A673 (cell line): ENCODE results near the gene DNAAF8. TPM values are rescaled to one million over a fixed set of nuclear protein-coding genes. Genes with fewer than 3 reads are reported as not detected.
A peak's percentile ranks its signal among the peaks of the same experiment; 100 is the strongest.

Experiments used
- Bru-seq: library from RNA; stranded (reverse); fragments of 400-500 nt; gene quantifications from one replicate; lab custom pipeline; 2021; lab: Mats Ljungman, UMichigan
- BruChase-seq, 2 experiments: library from RNA; stranded (reverse); fragments of 400-500 nt; gene quantifications; one replicate each; lab custom pipeline; 2021; lab: Mats Ljungman, UMichigan
- BruUV-seq: library from RNA; stranded (reverse); fragments of 400-500 nt; replicated peaks from 2 replicates; lab custom pipeline; 2021; lab: Mats Ljungman, UMichigan
- CTCF ChIA-PET: fragments of 300-600 bp; sonication (Branson Sonifier 250); formaldehyde crosslinking; loops from one replicate; lab custom pipeline; 2022; ENCODE audit warnings: antibody characterized with exemption; lab: Charles Lee
- POLR2A ChIA-PET: fragments of 300-600 bp; sonication (Branson Sonifier 250); formaldehyde crosslinking; loops from one replicate; lab custom pipeline; 2022; ENCODE audit warnings: antibody characterized with exemption; ENCODE audit not compliant: low non-redundant PET; lab: Charles Lee
- DNase-seq: peaks from one replicate; pipeline ENCODE4 v3.0.0-alpha.2; 2015; ENCODE audit warnings: low spot score
- H3K27ac ChIP-seq: fragments of 200-600 bp; sonication (generic); 2 replicates; pipeline ENCODE4 v1.5.1; 2016; ENCODE audit warnings: mixed run types, low read depth, mild to moderate bottlenecking, mixed read lengths, antibody characterized with exemption, low read length; ENCODE audit not compliant: poor library complexity, severe bottlenecking
- H3K27me3 ChIP-seq: fragments of 200-600 bp; sonication (generic); replicated peaks from 2 replicates; pipeline ENCODE4 v1.6.1; 2017; ENCODE audit warnings: mixed run types, low read depth, mild to moderate bottlenecking, mixed read lengths, antibody characterized with exemption, low read length; ENCODE audit not compliant: insufficient read depth, poor library complexity
- H3K36me3 ChIP-seq: fragments of 200-600 bp; sonication (generic); 2 replicates; pipeline ENCODE4 v1.6.1; 2016; ENCODE audit warnings: mixed run types, mild to moderate bottlenecking, mixed read lengths, antibody characterized with exemption, low read length; ENCODE audit not compliant: insufficient read depth, poor library complexity, severe bottlenecking
- H3K4me1 ChIP-seq: fragments of 200-600 bp; sonication (generic); 2 replicates; pipeline ENCODE4 v1.6.1; 2017; ENCODE audit warnings: mixed run types, mild to moderate bottlenecking, mixed read lengths, antibody characterized with exemption, low read length; ENCODE audit not compliant: insufficient read depth, poor library complexity, severe bottlenecking
- H3K4me3 ChIP-seq: fragments of 200-600 bp; sonication (generic); 2 replicates; pipeline ENCODE4 v1.5.1; 2016; ENCODE audit warnings: low read depth, mixed run types, mild to moderate bottlenecking, mixed read lengths, low read length; ENCODE audit not compliant: poor library complexity, severe bottlenecking
- H3K9me3 ChIP-seq: fragments of 200-600 bp; sonication (generic); 2 replicates; pipeline ENCODE4 v1.6.1; 2016; ENCODE audit warnings: mixed run types, low read depth, mild to moderate bottlenecking, mixed read lengths, antibody characterized with exemption, low read length; ENCODE audit not compliant: poor library complexity, severe bottlenecking
- CTCF ChIP-seq: fragments of 300-800, 200-600 bp; sonication (generic); conservative IDR thresholded peaks from 2 replicates; pipeline ENCODE4 v1.5.1; 2017; ENCODE audit warnings: low read depth, mild to moderate bottlenecking, antibody characterized with exemption, low read length, moderate library complexity, mixed read lengths
- EZH2 ChIP-seq: fragments of 200-600 bp; sonication (generic); IDR thresholded peaks from 2 replicates; pipeline ENCODE4 v1.6.1; 2017; ENCODE audit warnings: borderline replicate concordance, low read depth, mild to moderate bottlenecking, mixed read lengths, antibody characterized with exemption, low read length; ENCODE audit not compliant: poor library complexity, severe bottlenecking
- intact Hi-C: fragments of 100-400 bp; cut with micrococcal nuclease; formaldehyde crosslinking; loops from one replicate; pipeline ENCODE4 v1.10.0; 2022; ENCODE audit not compliant: unreplicated experiment
- long read RNA-seq: library from polyadenylated mRNA; stranded (forward); transcript quantifications from one replicate; pipeline ENCODE4 v2.0.0, GENCODE V29; 2022
- total RNA-seq: library from RNA; stranded (reverse); gene quantifications from 2 replicates; pipeline ENCODE4 v1.2.3, GENCODE V29; 2021

The DNAAF8 gene
- total RNA-seq: 0.15 and 0.72 TPM in 2 replicates
- Bru-seq, nascent RNA: percentile 12 among the genes with signal in this experiment
- percentile 12 among the genes with signal in this experiment for BruChase-seq, experiment 1, labeled RNA remaining after a 2-hour chase
- BruChase-seq, experiment 2, labeled RNA remaining after a 6-hour chase: not detected
- long read RNA-seq, partial matches to known transcripts: 1 of 2 reads
- long read RNA-seq, other reads (novel, unspliced or antisense): 1 of 2 reads

- no peaks in the 10 kb centered on the region for H3K27me3 ChIP-seq
- H3K27ac ChIP-seq: peak within 1 kb of the TSS; percentile 86
- intact Hi-C loops: no loop called here
- H3K9me3 ChIP-seq: no peaks in the 10 kb centered on the region
- peak; percentile 96 for DNase-seq
- no peaks in the 10 kb centered on the region for H3K4me1 ChIP-seq
- H3K36me3 ChIP-seq: peaks cover 7% of the 10 kb centered on the region
- ChIA-PET POLR2A (interaction anchor here (0.5 kb wide), 1 partner anchor 105 kb away, joined by 4 read pairs; no protein-coding TSS in a partner anchor), CTCF (interaction anchor here (0.6 to 1.0 kb wide), 3 partner anchors 16 to 110 kb away, joined by 3 to 4 read pairs (median 4); partner anchors contain the start of gene MGRN1)
- TF ChIP-seq CTCF (no peak), EZH2 (no peak)
- no TSS peak for BruUV-seq
- H3K4me3 ChIP-seq: peak within 1 kb of the TSS; percentile 96
These were observed at the start of gene DNAAF8, which contains the start of gene ANKS3 for GRCh38 chr16:4734063-4734729. DNAAF8 (plus strand) TSS chr16:4734537; CDS start chr16:4736515, 1,978 bp downstream. ANKS3 (minus strand) TSS chr16:4734271; CDS start chr16:4730149, 4,122 bp downstream.

GRCh38 chr16:4684763-4685162 lies 49.6 kb upstream of the DNAAF8 start:
- Histone ChIP-seq H3K27me3 (no peaks in the 10 kb centered on the region), H3K4me1 (peaks cover 4% of the 10 kb centered on the region), H3K9me3 (no peaks in the 10 kb centered on the region), H3K27ac (no peak overlapping the region), H3K36me3 (no peaks in the 10 kb centered on the region), H3K4me3 (no peak overlapping the region)
- intact Hi-C loops: no loop called here
- TF ChIP-seq CTCF (no peak), EZH2 (no peak)
- CTCF ChIA-PET: no interaction called here
- POLR2A ChIA-PET: no interaction called here
- no TSS peak for BruUV-seq
- DNase-seq: no peak

GRCh38 chr16:4685292-4685691 lies 49.0 kb upstream of the DNAAF8 start:
- Histone ChIP-seq H3K27me3 (no peaks in the 10 kb centered on the region), H3K27ac (no peak overlapping the region), H3K4me1 (no peaks in the 10 kb centered on the region), H3K4me3 (no peak overlapping the region), H3K9me3 (no peaks in the 10 kb centered on the region), H3K36me3 (no peaks in the 10 kb centered on the region)
- no peak for TF ChIP-seq EZH2
- TF ChIP-seq CTCF: no peak
- BruUV-seq: no TSS peak
- no peak for DNase-seq
- intact Hi-C loops: no loop called here
- ChIA-PET POLR2A (no interaction called here), CTCF (no interaction called here)
